Osteoblast (primary cell): Measurements from ENCODE around the gene COBL. TPM values are rescaled to one million over a fixed set of nuclear protein-coding genes. Genes with fewer than 3 reads are reported as not detected.

Experiments used
- DNase-seq: peaks from one replicate; pipeline ENCODE4 v3.0.0; 2011; ENCODE audit warnings: low spot score, mixed read lengths; ENCODE audit not compliant: insufficient read length; ENCODE audit errors: missing footprints
- H2AFZ ChIP-seq: 2 replicates; pipeline ENCODE4 v1.6.0; 2011; ENCODE audit warnings: mild to moderate bottlenecking, low read length
- H3K27ac ChIP-seq: 2 replicates; pipeline ENCODE4 v1.5.1; 2011; ENCODE audit warnings: mild to moderate bottlenecking, low read depth, low read length, moderate library complexity
- H3K27me3 ChIP-seq: 2 replicates; pipeline ENCODE4 v1.6.0; 2012; ENCODE audit warnings: mild to moderate bottlenecking, control low read depth, inconsistent platforms, low read length, moderate library complexity; ENCODE audit not compliant: insufficient read depth
- H3K36me3 ChIP-seq: 2 replicates; pipeline ENCODE4 v1.5.1; 2011; ENCODE audit warnings: mild to moderate bottlenecking, low read length, control low read depth, moderate library complexity; ENCODE audit not compliant: insufficient read depth
- H3K4me1 ChIP-seq: 2 replicates; pipeline ENCODE4 v1.5.1; 2011; ENCODE audit warnings: mild to moderate bottlenecking, low read length, control low read depth, moderate library complexity; ENCODE audit not compliant: insufficient read depth
- H3K4me2 ChIP-seq: 2 replicates; pipeline ENCODE4 v1.6.0; 2011; ENCODE audit warnings: mild to moderate bottlenecking, low read length; ENCODE audit not compliant: insufficient read depth
- H3K4me3 ChIP-seq: fragments of 200-600 bp; sonication (generic); 3 replicates; pipeline ENCODE4 v1.5.1; 2012; ENCODE audit warnings: mild to moderate bottlenecking, low read length, inconsistent platforms; ENCODE audit not compliant: insufficient read depth
- H3K79me2 ChIP-seq: 2 replicates; pipeline ENCODE4 v1.6.0; 2012; ENCODE audit warnings: mild to moderate bottlenecking, low read length, control low read depth, inconsistent platforms; ENCODE audit not compliant: insufficient read depth
- H3K9me3 ChIP-seq: 2 replicates; pipeline ENCODE4 v1.5.1; 2011; ENCODE audit warnings: low read depth, low read length, control low read depth
- H4K20me1 ChIP-seq: 2 replicates; pipeline ENCODE4 v1.6.0; 2012; ENCODE audit warnings: mild to moderate bottlenecking, low read length, control low read depth; ENCODE audit not compliant: insufficient read depth
- CTCF ChIP-seq: IDR thresholded peaks from 2 replicates; pipeline ENCODE4 v1.5.1; 2011; ENCODE audit warnings: mild to moderate bottlenecking, low read depth, low read length, moderate library complexity; ENCODE audit errors: extremely low read depth
- total RNA-seq: library from RNA; depleted of rRNA; stranded (reverse); fragments of >200 nt; gene quantifications from 2 replicates; pipeline ENCODE4 v1.2.3, GENCODE V29; 2012

The COBL gene
- total RNA-seq, 1 donor = under 0.01 TPM

GRCh38 chr7:51027106-51027934 lies 289.3 kb downstream of the COBL start:
- Histone ChIP-seq H3K9me3 (no peaks in the 10 kb centered on the region), H3K27ac (no peak overlapping the region), H3K27me3 (no peaks in the 10 kb centered on the region), H3K4me2 (no peak overlapping the region), H3K4me3 (no peak overlapping the region), H4K20me1 (no peaks in the 10 kb centered on the region), H3K36me3 (no peaks in the 10 kb centered on the region), H2AFZ (no peak overlapping the region), H3K79me2 (no peaks in the 10 kb centered on the region), H3K4me1 (peaks cover 35% of the 10 kb centered on the region)
- no peak for DNase-seq
- TF ChIP-seq CTCF = no peak

GRCh38 chr7:51026341-51026740 lies 290.3 kb downstream of the COBL start:
- H2AFZ ChIP-seq = no peak overlapping the region
- TF ChIP-seq CTCF = no peak
- H3K36me3 ChIP-seq = no peaks in the 10 kb centered on the region
- H3K27me3 ChIP-seq = no peaks in the 10 kb centered on the region
- no peaks in the 10 kb centered on the region for H3K9me3 ChIP-seq
- H4K20me1 ChIP-seq = no peaks in the 10 kb centered on the region
- no peak overlapping the region for H3K4me2 ChIP-seq
- DNase-seq = no peak
- no peaks in the 10 kb centered on the region for H3K79me2 ChIP-seq
- H3K27ac ChIP-seq = no peak overlapping the region
- H3K4me3 ChIP-seq = no peak overlapping the region
- peaks cover 41% of the 10 kb centered on the region for H3K4me1 ChIP-seq

- Histone ChIP-seq H3K27ac (no peak overlapping the region), H4K20me1 (no peaks in the 10 kb centered on the region), H3K36me3 (no peaks in the 10 kb centered on the region), H3K4me2 (no peak overlapping the region), H3K4me3 (no peak overlapping the region), H2AFZ (peak overlapping the region; percentile 31), H3K27me3 (no peaks in the 10 kb centered on the region), H3K79me2 (no peaks in the 10 kb centered on the region), H3K4me1 (peaks cover 36% of the 10 kb centered on the region), H3K9me3 (no peaks in the 10 kb centered on the region)
- no peak for TF ChIP-seq CTCF
- no peak for DNase-seq
Measured at GRCh38 chr7:51025668-51026067, 290.9 kb downstream of the COBL start.

GRCh38 chr7:51024867-51025266 lies 291.7 kb downstream of the COBL start:
- H3K4me3 ChIP-seq = no peak overlapping the region
- peaks cover 28% of the 10 kb centered on the region for H3K4me1 ChIP-seq
- H4K20me1 ChIP-seq = no peaks in the 10 kb centered on the region
- no peaks in the 10 kb centered on the region for H3K9me3 ChIP-seq
- H3K4me2 ChIP-seq = no peak overlapping the region
- H3K27ac ChIP-seq = no peak overlapping the region
- no peaks in the 10 kb centered on the region for H3K36me3 ChIP-seq
- H2AFZ ChIP-seq = no peak overlapping the region
- no peaks in the 10 kb centered on the region for H3K79me2 ChIP-seq
- no peaks in the 10 kb centered on the region for H3K27me3 ChIP-seq
- DNase-seq = no peak
- no peak for TF ChIP-seq CTCF
